T-helper 1 cell treated with Interleukin-12 subunit alpha and Interleukin-12 subunit beta and Interleukin-4 antibody, amounts not matched to agents 30 ng/mL and 1 ng/mL, for 36 hours (primary cell): ENCODE measurements around the gene RPRD1B. TPM values are rescaled to one million over a fixed set of nuclear protein-coding genes. Genes with fewer than 3 reads are reported as not detected.
"Not testable (repeated sequence)": the region's sequence is repeated elsewhere in the genome, so short reads cannot be mapped to it uniquely, and the experiment has no call there.

Experiments used
- intact Hi-C: fragments of 100-400 bp; cut with micrococcal nuclease; formaldehyde crosslinking; loops from one replicate; pipeline ENCODE4 v1.15.1; 2024
- total RNA-seq: library from RNA; stranded (reverse); gene quantifications from 2 replicates; pipeline ENCODE4 v1.2.3, GENCODE V29; 2022

Gene RPRD1B
- total RNA-seq, 1 donor from 2014 or later: 51.9 TPM

DNA sequence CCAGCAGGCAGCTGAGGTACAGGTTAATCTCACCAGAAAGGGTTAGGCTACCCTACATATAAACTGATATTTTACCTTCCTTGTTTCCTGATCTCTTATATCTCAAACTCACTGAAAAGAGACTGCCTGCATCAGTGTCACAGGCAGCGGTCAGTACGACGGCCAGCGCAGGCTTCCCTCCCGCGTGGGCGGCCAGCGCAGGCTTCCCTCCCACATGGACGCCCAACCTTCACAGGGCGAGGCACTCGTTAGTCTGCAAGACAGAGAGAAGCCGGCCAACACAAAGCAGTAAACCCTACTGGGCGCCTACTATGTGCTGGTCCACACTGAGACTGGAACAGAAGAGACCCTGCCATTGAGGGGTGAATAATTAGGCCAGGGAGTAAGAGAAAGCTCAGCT is 33.3 kb upstream of the RPRD1B start:
- intact Hi-C loops: no loop called here

DNA sequence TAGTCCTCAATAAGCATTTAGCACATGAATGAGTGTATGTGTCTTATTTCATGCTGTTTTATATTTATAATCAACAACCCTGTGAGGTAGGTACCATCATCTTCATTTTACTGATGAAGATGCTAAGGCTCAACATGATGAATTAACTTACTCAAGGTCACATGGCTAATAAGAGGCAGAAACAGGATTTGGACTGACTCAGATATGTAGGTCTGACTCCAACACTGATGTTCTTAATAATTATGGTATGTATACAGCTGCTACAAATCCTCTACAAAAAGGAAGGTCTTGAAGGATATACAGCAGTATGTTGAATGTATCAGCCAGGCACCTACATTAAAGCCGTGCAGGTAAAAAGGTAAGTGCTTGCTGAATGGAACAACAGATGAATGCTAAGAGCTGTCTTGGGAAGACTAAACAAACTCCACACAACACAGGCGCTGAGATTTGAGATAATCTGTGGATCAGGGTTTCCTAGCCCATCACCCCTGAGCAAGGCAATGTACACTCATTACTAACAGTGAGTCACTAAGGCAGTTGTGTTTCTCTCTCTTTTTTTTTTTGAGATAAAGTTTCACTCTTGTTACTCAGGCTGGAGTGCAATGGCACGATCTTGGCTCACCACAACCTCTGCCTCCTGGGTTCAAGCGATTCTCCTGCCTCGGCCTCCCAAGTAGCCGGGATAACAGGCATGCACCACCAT is 32.2 kb upstream of the RPRD1B start:
- intact Hi-C loops: no loop called here

- intact Hi-C loops: no loop called here
Observed at GRCh38 chr20:38001981-38002380, 31.6 kb upstream of the RPRD1B start.

- intact Hi-C loops: no loop called here
Observed at GRCh38 chr20:38002422-38002821, 31.1 kb upstream of the RPRD1B start.

DNA sequence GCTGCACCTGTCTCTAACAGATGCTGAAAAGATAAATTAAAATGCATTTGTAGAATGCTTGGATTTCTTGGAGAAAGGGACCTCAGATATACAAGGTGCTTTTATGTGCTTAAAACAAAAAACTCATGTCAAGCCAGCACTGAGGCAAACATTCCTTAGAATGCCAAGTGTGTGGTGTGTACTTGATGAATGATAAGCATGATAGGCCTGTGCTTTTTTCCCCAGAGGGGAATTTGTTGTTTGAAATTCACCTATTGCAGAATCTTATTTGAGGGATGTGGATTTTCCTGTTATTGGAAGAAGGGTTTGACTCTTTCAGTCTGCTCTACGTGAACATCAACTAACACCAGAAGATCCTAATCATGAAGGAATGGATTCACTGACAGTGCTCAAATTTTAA is 29.1 kb upstream of the RPRD1B start:
- intact Hi-C loops: no loop called here

DNA sequence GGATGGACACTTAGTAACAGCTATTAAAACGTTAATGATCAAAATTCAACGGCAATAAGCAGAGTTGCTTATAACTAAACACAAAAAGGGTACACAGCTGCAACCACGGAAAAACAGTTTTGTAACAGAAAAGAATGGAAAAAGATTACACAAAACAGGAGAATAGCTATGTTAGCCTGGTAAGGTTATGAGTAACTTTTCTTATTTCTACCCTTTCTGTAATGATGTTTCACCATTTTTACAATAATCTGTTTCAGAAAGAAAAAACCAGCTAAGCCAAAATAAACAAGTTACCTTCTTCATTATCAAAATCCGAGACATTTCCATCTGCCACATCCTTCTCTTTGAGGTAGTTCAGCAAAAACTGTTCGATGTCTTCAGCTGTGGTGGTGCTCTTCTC is 27.6 kb upstream of the RPRD1B start:
- intact Hi-C loops: no loop called here

GRCh38 chr20:38007526-38007925 is 26.0 kb upstream of the RPRD1B start:
- intact Hi-C loops: no loop called here

GRCh38 chr20:38008233-38008944 is 25.2 kb upstream of the RPRD1B start:
- intact Hi-C loops: no loop called here

DNA sequence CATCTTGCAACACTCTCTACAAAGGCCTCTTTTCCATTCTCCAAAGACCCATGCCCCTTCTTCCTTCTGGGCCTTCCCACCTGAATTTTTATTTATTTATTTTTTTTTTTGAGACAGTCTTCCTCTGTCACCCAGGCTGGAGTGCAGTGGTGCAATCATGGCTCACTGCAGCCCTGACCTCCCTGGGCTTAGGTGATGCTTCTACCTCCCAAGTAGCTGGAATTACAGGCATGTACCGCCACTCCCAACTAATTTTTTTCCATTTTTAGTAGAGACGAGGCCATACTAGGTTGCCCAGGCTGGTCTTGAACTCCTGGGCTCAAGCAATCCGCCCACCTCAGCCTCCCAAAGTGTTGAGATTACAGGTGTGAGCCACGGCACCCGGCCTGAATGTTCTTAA is 24.1 kb upstream of the RPRD1B start:
- intact Hi-C loops: not testable (repeated sequence)

DNA sequence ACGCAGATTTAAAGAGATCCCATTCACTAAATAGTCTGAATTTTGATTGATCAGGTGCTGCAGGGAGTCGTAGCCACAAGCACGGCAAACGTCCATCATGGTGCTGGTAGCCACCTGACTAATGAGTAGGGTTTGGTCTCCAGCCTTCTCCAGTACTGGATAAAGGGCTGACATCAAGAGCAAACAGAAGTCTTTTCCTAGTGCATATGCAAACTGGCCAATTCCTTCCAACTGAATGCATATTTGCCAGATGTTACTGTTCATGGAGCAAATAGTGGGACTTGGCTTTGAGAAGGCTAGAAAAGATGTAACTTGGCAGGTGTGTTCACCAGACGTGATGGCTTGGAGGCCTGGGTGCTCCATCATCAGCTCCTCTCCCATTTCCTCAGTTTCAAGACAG is 21.9 kb upstream of the RPRD1B start:
- intact Hi-C loops: no loop called here

GRCh38 chr20:38012332-38012731 is 21.2 kb upstream of the RPRD1B start:
- intact Hi-C loops: no loop called here

DNA sequence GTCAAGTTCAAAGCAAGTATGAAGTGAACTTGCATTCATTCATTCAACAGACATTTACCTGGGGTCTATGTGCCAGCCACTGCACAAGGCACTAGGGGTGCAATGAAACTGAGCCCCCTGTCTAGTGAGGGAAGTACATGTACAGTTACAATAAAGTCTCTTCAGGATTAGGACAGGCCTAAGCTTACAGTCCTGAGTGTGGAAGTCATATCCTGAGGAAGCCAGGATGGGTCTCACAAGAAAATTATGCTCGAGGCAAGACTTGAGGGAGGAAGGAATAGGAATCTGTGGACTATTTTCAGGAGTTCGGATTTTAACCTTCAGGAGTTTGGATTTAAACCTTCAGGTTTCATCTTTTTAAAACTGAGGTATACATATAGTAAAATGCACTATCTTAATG is 19.7 kb upstream of the RPRD1B start:
- intact Hi-C loops: no loop called here

- intact Hi-C loops: no loop called here
Observed at GRCh38 chr20:38017959-38018358, 15.6 kb upstream of the RPRD1B start.

DNA sequence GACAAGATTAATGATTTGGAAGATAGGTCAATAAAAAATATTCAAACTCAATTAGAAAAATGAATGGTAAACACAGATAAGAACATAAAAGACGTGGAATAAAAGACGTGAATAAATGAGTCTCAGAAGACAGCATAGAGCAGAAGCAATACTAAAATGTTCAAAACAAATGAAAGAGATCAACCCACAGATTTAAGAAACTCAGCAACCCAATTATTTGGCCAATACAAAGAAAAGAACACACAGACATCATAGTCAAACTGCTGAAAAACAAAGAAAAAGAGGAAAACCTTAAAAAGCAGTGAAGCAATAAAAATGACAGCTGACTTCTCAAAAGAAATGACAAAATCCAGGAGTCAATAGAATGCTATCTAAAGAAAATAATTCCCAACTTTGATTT is 15.2 kb upstream of the RPRD1B start:
- intact Hi-C loops: no loop called here

DNA sequence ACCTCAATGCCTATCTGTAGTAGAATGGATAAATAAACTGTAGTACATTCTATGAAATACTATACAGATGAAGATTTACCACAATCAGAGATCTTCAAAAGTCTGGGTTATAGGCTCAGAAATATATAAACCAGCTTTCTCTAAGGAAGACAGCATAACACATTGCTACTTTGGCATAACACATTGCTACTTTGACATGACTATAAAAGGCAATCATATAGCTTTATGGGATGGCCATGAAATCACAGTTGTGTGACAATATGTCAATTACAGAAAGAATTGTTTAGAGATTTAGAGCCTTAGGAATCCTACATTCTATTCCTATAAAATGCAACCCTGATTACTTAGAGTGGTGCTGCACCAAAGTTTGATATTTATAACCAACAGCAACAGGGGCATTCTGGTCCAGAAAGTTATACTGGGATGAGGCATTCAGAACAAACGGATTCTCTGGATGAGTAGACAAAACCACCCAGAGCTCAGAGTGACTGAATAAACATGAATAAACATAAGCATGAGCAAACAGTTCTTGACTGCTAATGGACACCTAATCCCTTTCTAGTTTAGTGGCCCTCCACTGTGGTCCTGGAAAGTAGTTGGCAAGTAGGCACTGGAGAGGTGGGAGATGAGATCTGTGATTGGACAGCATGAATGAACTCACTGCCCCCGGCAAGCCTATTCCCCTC is 12.3 kb upstream of the RPRD1B start:
- intact Hi-C loops: no loop called here

GRCh38 chr20:38023181-38024001 is 10.2 kb upstream of the RPRD1B start:
- intact Hi-C loops: no loop called here

GRCh38 chr20:38024496-38024895 is 9.1 kb upstream of the RPRD1B start:
- intact Hi-C loops: no loop called here

DNA sequence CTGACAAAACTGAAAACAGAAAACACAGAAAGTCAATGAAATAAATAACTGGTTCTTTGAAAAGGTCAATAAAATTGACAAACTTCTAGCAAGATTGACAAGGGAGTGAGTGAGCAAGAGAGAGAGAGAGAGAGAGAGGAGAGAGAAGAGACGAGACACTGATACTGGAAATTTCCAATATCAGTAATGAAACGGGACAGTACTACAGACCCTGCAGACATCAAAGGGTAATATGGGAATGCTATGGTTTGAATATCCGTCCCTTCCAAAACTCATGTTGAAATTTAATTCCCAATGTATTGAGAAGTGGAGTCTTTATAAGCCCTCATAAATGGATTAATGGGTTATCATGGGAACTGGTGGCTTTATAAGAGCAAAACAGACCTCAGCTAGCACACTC is 4.1 kb upstream of the RPRD1B start:
- intact Hi-C loops: no loop called here

DNA sequence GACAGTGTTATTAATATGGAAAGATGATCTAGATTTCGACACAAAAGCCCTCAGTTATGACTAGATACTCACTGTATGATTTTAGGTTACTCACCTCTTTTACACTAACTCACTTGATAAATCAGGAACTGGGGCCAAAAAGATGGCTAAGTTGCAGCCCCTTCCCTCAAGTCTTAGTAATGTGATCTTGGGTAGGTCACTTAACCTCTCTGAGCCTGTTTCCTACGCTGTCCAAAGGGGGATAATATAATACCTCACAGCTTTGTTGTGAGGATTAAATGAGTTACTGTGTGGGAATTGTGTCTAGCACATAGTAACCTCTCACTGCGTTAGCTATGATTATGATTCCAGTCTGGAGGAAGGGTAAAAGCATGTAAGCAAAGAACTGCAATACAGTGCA is 1.6 kb upstream of the RPRD1B start:
- intact Hi-C loops: loop anchor here (2.0 to 10.0 kb wide), 4 partner anchors 441 to 837 kb away; partner anchors contain the start of genes BLCAP, MANBAL and RALGAPB

DNA sequence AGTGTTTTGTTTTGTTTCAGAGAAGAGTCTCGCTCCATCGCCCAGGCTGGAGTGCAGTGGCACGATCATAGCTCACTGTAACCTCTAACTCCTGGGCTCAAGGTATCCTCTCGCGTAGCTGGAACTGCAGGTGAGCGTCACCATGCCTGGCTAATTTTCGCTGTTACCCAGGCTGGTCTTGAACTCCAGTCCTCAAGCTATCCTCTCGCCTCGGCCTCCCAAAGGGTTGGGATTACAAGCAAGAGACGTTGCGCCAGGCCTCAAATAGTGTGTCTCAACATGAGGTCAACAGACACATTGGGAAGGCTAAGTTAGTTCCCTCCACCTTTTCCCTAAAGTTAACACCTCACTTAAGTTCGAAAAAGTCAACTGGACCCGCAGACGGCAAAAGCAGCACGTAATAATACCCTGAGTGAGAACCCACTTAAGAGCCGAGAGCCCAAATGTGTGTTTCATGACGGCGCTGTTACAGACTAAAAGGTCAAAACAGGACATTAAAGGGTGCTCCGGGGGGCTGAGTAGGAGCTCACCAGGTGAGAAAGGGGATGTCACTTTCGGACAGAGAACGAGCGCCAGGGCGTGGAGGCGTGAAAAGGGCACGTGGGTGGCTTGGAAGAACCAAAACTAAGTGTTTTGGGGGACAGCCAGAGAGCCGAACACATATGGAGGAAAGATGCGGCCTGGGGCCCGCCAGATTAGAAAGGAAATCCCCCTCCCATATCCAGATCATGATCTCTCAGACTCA is 789 bp upstream of the RPRD1B start:
- intact Hi-C loops: loop anchor here (1.0 to 10.0 kb wide), 9 partner anchors 25 to 838 kb away; partner anchors contain the start of genes BLCAP, MANBAL, RALGAPB and SNHG17
